Vagina (tissue), 2 donors: ENCODE measurements around the gene CFAP61.
"Not testable (repeated sequence)": the region's sequence is repeated elsewhere in the genome, so short reads cannot be mapped to it uniquely, and the experiment has no call there.

Source experiments
- CTCF ChIP-seq, 3 experiments: fragments of 450-650 bp in 2 of 3; fragments of 200-600 bp in 1 of 3; sonication (generic) in 1 of 3; IDR thresholded peaks; one replicate each; pipeline ENCODE4 v1.5.1; 2017 to 2019; ENCODE audit warnings: antibody characterized with exemption in 3 of 3, mild to moderate bottlenecking in 2 of 3, moderate library complexity in 2 of 3
- POLR2A ChIP-seq, 2 donors: fragments of 450-650 bp; IDR thresholded peaks; one replicate each; pipeline ENCODE4 v1.6.1; 2017; ENCODE audit warnings: antibody characterized with exemption in 2 of 2, mild to moderate bottlenecking in 2 of 2, moderate library complexity in 2 of 2
- POLR2AphosphoS5 ChIP-seq, 2 donors: sonication (generic); formaldehyde crosslinking; IDR thresholded peaks; one replicate each; pipeline ENCODE4 v1.9.0; 2017; ENCODE audit warnings: antibody characterized with exemption in 2 of 2, mild to moderate bottlenecking in 2 of 2, low read depth in 1 of 2; ENCODE audit not compliant: insufficient read depth in 1 of 2

- not testable (repeated sequence) for TF ChIP-seq POLR2A (IDR thresholded peaks at IDR 0.05); CTCF (IDR thresholded peaks at IDR 0.05); POLR2AphosphoS5 (IDR thresholded peaks at IDR 0.05; ENCODE audit: insufficient read depth in 1 of 2, low read depth in 1 of 2)
Observed at GRCh38 chr20:20244384-20244783, 192.1 kb downstream of the CFAP61 start.
